NB4 (cell line): ENCODE data around the gene GPR55.
A peak's percentile ranks its signal among the peaks of the same experiment; 100 is the strongest.

Experiments
- DNase-seq: peaks from one replicate; pipeline ENCODE4 v3.0.0; 2010; ENCODE audit warnings: low read depth
- H3K4me3 ChIP-seq: one replicate; pipeline ENCODE4 v1.5.1; 2011; ENCODE audit warnings: mild to moderate bottlenecking, low read depth, low read length, moderate library complexity
- MAX ChIP-seq: IDR thresholded peaks from 2 replicates; pipeline ENCODE4 v1.6.1; 2011; ENCODE audit warnings: low read depth, low read length
- MYC ChIP-seq: IDR thresholded peaks from 2 replicates; pipeline ENCODE4 v1.6.1; 2011; ENCODE audit warnings: low read depth, low read length
- POLR2A ChIP-seq: IDR thresholded peaks from 2 replicates; pipeline ENCODE4 v1.6.1; 2011; ENCODE audit warnings: mild to moderate bottlenecking; ENCODE audit not compliant: insufficient read length; ENCODE audit errors: extremely low read depth
- TF ChIP-seq, protein P1 (sequence below): IDR thresholded peaks from one replicate; pipeline ENCODE4 v1.5.1; 2012; ENCODE audit warnings: low read depth, low read length

The GPR55 gene

DNA sequence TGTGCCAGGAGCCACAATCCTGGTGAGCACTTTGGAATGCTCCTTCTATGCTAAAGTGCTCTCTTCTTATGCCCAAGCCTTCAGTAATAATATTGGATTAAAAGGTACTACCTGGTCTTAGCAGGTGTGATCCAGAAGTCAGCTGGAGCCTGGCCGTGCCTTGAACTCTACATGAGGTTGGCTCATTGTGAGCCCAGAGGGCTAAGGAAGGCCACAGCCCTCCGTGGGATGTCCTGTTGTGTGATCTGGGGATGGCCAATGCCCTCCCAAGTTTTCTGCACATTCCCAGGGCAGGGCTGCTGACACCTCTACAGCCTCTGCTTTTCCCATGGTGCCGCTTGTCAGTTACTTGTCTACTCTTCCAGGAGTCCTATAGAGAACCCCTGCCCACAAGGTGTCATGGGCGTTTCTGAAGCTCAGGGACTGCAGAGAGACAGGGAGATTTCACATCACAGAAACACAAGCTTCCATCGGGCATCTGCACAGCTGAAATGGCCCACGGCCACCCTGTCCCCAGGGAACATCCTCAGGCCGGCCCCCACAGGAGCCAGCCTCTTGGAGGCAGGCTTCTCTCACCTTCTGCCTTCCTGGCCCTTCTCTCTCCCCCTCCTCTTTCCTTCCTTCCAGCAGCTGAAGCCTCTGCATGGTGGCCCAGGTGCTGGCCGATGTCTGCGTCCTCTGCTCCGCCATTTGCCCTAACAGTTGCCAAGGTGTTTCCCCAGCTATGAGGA lies 27.3 kb upstream of the GPR55 start:
- no peak for TF ChIP-seq MYC
- TF ChIP-seq MAX: no peak
- TF ChIP-seq, protein P1, sequence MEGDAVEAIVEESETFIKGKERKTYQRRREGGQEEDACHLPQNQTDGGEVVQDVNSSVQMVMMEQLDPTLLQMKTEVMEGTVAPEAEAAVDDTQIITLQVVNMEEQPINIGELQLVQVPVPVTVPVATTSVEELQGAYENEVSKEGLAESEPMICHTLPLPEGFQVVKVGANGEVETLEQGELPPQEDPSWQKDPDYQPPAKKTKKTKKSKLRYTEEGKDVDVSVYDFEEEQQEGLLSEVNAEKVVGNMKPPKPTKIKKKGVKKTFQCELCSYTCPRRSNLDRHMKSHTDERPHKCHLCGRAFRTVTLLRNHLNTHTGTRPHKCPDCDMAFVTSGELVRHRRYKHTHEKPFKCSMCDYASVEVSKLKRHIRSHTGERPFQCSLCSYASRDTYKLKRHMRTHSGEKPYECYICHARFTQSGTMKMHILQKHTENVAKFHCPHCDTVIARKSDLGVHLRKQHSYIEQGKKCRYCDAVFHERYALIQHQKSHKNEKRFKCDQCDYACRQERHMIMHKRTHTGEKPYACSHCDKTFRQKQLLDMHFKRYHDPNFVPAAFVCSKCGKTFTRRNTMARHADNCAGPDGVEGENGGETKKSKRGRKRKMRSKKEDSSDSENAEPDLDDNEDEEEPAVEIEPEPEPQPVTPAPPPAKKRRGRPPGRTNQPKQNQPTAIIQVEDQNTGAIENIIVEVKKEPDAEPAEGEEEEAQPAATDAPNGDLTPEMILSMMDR: no peak
- TF ChIP-seq POLR2A: no peak
- no peak overlapping the region for H3K4me3 ChIP-seq
- no peak for DNase-seq

GRCh38 chr2:230951396-230951795 lies 26.4 kb upstream of the GPR55 start:
- no peak for DNase-seq
- TF ChIP-seq POLR2A (no peak), MYC (no peak), MAX (no peak)
- TF ChIP-seq, protein P1: no peak
- H3K4me3 ChIP-seq: no peak overlapping the region

DNA sequence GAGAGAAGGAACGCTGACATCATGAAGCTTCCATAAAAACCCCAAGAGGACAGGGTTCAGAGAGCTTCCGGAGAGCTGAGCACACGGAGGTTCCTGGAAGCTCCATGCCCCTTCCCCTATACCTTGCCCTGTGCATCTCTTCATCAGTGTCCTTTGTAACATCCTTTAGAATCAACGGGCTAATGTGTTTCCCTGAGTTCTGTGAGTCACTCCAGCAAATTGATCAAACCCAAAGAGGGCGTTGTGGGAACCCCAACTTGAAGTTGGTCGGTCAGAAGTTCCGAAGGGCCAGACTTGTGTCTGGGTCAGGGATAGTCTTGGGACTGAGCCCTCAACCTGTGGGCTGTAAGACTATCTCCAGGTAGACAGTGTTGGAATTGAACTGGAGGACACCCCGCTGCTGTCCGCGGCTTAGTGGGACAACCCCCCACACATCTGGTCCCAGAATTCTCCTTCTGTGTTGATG lies 25.9 kb upstream of the GPR55 start:
- H3K4me3 ChIP-seq: no peak overlapping the region
- TF ChIP-seq MYC: no peak
- TF ChIP-seq, protein P1: no peak
- no peak for TF ChIP-seq POLR2A
- TF ChIP-seq MAX: no peak
- no peak for DNase-seq

DNA sequence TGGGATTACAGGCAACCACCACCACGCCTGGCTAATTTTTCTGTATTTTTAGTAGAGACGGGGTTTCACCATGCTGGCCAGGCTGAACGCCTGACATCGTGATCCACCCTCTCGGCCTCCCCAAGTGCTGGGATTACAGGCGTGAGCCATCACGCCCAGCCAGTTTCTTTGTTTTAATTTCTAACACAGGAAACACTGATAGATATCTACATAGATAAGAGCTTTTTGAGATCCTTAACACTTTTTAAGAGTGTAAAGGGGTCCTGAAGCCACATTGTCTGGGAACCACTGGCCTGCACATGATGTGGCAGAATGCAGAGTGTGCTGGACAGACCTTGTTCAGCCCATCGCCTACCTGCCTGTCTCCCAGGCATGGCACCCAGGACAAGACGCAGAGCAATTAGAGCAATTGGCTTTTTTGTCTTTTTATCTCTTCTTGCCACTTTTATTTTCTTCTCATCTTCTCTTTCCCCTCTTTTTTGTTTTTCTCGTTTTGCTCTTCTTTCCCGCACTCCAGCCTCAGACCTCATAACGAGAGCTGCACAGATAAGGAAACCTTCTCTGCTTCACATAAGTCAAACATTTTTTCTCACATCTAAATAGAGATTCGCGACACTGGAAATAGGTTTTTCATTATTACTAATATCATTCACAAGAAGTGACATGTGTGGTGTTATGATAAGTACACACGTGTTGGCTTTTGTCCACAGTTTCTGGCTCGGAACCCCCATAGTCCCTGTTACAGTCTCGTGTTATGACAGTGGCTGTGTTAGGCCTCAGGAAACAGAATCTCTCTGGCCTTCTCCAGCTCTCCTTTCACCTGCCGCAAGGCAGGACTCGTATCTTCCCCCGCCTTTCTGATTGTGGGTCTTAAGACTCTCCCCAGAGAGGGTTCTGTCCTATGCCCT lies 25.2 kb upstream of the GPR55 start:
- no peak for TF ChIP-seq MYC
- TF ChIP-seq MAX: no peak
- TF ChIP-seq, protein P1: no peak
- no peak for TF ChIP-seq POLR2A

DNA sequence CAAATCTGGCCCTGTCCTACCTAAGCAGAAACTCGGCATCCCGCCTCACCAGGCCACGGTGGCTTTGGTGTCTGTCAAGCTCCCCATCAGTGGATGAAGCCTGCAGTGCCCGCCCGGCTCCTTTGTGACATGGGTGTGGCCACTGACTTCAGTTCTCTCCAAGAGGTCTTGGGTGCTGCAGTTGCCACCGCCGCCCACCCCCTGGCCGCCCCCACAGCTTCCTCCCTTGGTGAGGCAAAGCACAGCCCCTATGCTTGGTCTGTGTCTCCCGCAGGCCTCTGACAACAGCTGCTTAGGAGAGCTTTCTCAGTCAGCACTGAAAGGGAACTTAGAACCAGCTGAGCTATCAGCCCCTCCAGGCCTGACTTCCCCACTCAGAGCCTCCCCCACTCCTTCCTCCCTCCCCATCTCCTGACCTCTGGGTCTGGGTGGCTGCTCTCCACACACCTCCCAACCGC lies 22.9 kb upstream of the GPR55 start:
- TF ChIP-seq, protein P1: no peak
- no peak for TF ChIP-seq MAX
- TF ChIP-seq POLR2A: no peak
- DNase-seq: peak; percentile 78
- no peak overlapping the region for H3K4me3 ChIP-seq

More for the DNA sequence above, 25.2 kb upstream of the GPR55 start:
- no peak overlapping the region for H3K4me3 ChIP-seq
- no peak for DNase-seq
